Upper lobe of left lung (tissue), 4 donors: ENCODE results near the gene LRRC36.

Source experiments
- CTCF ChIP-seq, 6 experiments: fragments of 450-650 bp in 4 of 6; fragments of 200-600 bp in 2 of 6; sonication (generic) in 2 of 6; IDR thresholded peaks; one replicate each; pipeline ENCODE4 v1.5.1; 2016 to 2019; ENCODE audit warnings: antibody characterized with exemption in 6 of 6
- POLR2A ChIP-seq, 4 donors: fragments of 450-650 bp; IDR thresholded peaks; one replicate each; pipeline ENCODE4 v1.5.1; 2016 to 2017; ENCODE audit warnings: antibody characterized with exemption in 4 of 4, mild to moderate bottlenecking in 2 of 4
- POLR2AphosphoS5 ChIP-seq, 2 donors: sonication (generic); formaldehyde crosslinking; IDR thresholded peaks; one replicate each; pipeline ENCODE4 v1.5.1; 2017; ENCODE audit warnings: antibody characterized with exemption in 2 of 2

GRCh38 chr16:67404740-67405226 is 78.2 kb downstream of the LRRC36 start:
- TF ChIP-seq POLR2AphosphoS5 (IDR thresholded peaks at IDR 0.05) (peak; percentile 65 to 73), CTCF (IDR thresholded peaks at IDR 0.05) (no peak), POLR2A (IDR thresholded peaks at IDR 0.05) (no peak)
